ENCODE data around the gene OCSTAMP.

The OCSTAMP gene, protein sequence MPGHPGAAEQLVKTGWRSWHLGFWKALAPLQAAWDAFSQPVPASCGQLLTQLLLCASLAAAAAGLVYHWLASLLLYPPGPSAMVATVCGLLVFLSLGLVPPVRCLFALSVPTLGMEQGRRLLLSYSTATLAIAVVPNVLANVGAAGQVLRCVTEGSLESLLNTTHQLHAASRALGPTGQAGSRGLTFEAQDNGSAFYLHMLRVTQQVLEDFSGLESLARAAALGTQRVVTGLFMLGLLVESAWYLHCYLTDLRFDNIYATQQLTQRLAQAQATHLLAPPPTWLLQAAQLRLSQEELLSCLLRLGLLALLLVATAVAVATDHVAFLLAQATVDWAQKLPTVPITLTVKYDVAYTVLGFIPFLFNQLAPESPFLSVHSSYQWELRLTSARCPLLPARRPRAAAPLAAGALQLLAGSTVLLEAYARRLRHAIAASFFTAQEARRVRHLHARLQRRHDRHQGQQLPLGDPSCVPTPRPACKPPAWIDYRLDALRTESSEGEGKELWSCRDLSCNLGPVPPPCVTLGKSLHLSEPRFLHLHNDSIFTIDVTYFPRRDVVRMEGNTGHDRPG

DNA sequence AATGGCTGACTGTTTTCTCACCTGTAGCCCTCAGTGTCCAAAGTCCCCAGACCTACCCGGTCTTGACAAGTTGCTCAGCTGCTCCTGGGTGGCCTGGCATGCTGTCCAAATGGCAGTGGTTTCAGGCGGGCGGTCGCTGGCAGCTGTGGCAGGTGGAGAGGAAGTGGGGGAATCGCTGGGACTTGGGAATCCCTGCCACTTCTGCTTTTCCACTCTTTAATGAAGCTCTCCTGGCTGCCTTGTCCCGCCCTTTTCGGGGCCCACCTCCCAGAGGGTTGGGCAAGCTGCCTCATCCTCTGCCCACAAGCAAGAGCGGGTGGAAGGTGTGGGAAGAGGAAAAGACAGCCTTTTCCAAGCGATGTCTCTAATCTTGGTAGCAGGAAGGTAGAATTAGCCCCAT is at the start of gene OCSTAMP:
OCSTAMP (minus strand) TSS at position 194 of the 400 bp plus-strand sequence; CDS start at position 100, 94 bp downstream.
- Histone ChIP-seq H3K9ac (ENCODE audit: low read length) (peak within 1 kb of the TSS; percentile 3), H3K27me3 (ENCODE audit: control insufficient read depth, insufficient read depth, low read length) (no peaks in the 10 kb centered on the region), H3K27ac (ENCODE audit: low read depth, low read length) (peak within 1 kb of the TSS; percentile 72; the same call in 1 of the 2 replicates), H3K36me3 (ENCODE audit: control insufficient read depth, insufficient read depth, low read length) (no peaks in the 10 kb centered on the region), H3K9me3 (ENCODE audit: control insufficient read depth, insufficient read depth, low read depth, low read length) (no peaks in the 10 kb centered on the region), H3K4me3 (ENCODE audit: low read depth, low read length) (no peak within 1 kb of the TSS), H3K4me1 (ENCODE audit: control insufficient read depth, insufficient read depth, low read length) (peaks cover 40% of the 10 kb centered on the region)

DNA sequence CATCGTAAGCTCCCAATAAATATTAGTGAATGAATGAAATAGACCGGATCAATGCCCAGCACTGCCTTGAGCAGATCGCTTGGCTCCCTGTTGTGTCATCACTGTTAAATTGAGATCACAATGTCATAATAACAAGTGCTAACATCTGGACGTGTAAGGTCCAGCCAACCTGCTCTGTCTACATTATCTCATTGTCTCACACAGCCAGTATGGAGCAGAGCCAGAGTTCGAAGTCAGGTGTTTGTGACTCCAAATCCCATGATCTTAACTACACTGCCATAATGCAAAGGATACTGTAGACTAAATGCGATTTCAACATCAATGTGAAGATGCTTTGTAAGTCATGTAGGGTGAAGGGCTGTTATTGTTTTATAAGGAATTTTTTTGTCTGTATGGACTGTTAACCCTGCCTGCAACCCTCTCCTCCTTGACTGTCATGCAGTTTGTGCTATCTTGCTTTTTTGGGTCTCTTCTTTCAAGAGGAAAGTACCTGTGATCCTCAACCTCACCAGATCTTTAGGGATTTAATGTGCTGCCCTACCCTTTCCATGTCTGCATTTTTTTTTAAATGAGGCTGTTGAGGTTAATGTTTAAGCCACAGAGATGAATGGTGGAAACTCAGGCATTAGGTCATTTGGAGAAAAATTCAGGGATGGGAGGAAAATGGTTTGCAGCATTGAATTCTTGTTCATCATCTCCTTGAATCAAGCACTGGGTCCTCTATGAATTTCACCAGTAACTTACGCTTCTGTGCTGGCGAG is 49.0 kb upstream of the OCSTAMP start:
- no peak overlapping the region for H3K4me3 ChIP-seq (ENCODE audit: low read depth, low read length)
- no peaks in the 10 kb centered on the region for H3K9me3 ChIP-seq (ENCODE audit: control insufficient read depth, insufficient read depth, low read depth, low read length)
- peaks cover 17% of the 10 kb centered on the region for H3K4me1 ChIP-seq (ENCODE audit: control insufficient read depth, insufficient read depth, low read length)
- H3K9ac ChIP-seq (ENCODE audit: low read length) = no peak overlapping the region
- no peak overlapping the region for H3K27ac ChIP-seq (ENCODE audit: low read depth, low read length)
- H3K27me3 ChIP-seq (ENCODE audit: control insufficient read depth, insufficient read depth, low read length) = no peaks in the 10 kb centered on the region
- H3K36me3 ChIP-seq (ENCODE audit: control insufficient read depth, insufficient read depth, low read length) = no peaks in the 10 kb centered on the region

DNA sequence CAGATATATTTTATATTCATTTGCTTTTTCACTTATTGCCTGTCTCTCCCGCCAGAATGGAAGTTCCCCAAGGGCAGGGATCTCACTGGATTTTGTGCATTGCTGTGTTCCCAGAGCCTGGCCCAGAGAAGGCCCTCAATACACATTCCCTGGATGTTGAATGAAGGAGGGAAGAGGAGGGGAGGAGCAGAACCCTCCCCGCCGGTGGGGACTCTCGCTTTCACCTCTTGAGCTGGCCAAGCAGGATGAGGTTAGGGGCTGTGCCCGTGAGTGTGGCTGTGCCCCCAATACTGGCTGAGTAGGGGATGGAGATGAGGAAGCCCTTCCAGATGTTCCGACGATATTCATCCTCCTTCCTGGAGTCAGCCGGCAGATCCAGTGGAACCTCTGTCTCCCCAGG is 45.5 kb upstream of the OCSTAMP start:
- H3K9ac ChIP-seq (ENCODE audit: low read length) = no peak overlapping the region
- H3K9me3 ChIP-seq (ENCODE audit: control insufficient read depth, insufficient read depth, low read depth, low read length) = no peaks in the 10 kb centered on the region
- H3K4me1 ChIP-seq (ENCODE audit: control insufficient read depth, insufficient read depth, low read length) = peaks cover 19% of the 10 kb centered on the region
- no peaks in the 10 kb centered on the region for H3K27me3 ChIP-seq (ENCODE audit: control insufficient read depth, insufficient read depth, low read length)
- no peaks in the 10 kb centered on the region for H3K36me3 ChIP-seq (ENCODE audit: control insufficient read depth, insufficient read depth, low read length)
- H3K27ac ChIP-seq (ENCODE audit: low read depth, low read length) = no peak overlapping the region
- H3K4me3 ChIP-seq (ENCODE audit: low read depth, low read length) = no peak overlapping the region

DNA sequence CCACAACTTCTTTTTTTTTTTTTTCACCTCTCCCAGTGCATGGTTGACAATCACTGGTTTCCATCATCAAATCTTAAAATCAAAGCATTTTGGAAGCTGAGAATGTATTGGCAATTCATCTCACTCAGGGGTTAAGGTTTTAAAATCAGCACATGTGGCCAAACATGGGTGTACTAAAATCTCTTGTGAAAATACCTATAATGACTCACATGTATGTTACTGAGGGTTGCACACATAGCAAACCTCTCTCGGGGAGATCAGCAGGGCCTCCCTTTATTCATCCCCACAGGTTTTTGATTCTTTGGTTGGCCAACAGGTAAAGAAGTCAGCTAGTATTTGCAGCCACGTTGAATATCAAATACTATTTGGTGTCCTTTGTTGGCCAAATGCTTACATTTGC is 44.3 kb upstream of the OCSTAMP start:
- Histone ChIP-seq H3K4me3 (ENCODE audit: low read depth, low read length) (no peak overlapping the region), H3K27me3 (ENCODE audit: control insufficient read depth, insufficient read depth, low read length) (no peaks in the 10 kb centered on the region), H3K9me3 (ENCODE audit: control insufficient read depth, insufficient read depth, low read depth, low read length) (0 out of 2 replicates have a peak, but pooled peaks cover under 1% of the 10 kb centered on the region), H3K36me3 (ENCODE audit: control insufficient read depth, insufficient read depth, low read length) (no peaks in the 10 kb centered on the region), H3K9ac (ENCODE audit: low read length) (no peak overlapping the region), H3K4me1 (ENCODE audit: control insufficient read depth, insufficient read depth, low read length) (peaks cover 19% of the 10 kb centered on the region), H3K27ac (ENCODE audit: low read depth, low read length) (no peak overlapping the region)

DNA sequence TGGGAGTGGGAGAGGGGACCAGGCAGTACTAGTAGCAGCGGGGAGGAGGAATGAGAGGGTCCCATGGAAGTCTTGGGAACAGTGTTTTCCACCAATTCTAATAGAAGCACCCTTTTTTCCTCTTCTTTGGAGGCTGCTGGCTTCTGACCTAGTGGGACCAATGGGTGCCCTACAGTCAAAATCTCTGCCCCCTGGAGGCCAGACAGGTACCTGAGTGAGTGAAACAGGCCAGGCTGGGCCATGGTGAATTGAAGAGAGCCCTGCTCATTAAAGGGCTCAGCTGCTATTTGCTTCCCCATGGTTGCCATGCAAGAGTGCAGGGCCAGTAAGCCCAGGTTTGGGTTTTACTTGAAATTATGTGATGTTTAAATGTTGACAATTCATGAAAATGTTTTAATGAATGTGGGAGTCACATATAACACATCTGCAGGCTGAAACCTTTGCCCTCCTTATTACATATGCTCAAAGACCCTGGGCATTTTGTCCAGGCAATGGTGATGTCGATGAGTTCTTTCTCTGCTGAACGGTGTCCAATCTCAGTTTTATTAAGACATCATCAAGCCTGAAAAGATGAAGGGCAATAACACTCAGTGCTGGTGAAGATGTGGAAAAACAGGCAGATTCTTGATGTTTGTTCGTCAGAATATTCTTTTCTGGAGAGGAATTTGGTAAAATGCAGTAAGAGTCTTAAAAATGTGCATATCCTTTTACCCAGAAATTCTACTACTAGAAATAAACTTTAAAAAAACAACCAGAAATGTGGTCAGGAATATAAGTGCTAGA is 42.3 kb upstream of the OCSTAMP start:
- Histone ChIP-seq H3K4me1 (ENCODE audit: control insufficient read depth, insufficient read depth, low read length) (peaks cover 19% of the 10 kb centered on the region), H3K9me3 (ENCODE audit: control insufficient read depth, insufficient read depth, low read depth, low read length) (peaks cover 4% of the 10 kb centered on the region; the same call in 1 of the 2 replicates), H3K36me3 (ENCODE audit: control insufficient read depth, insufficient read depth, low read length) (no peaks in the 10 kb centered on the region), H3K27ac (ENCODE audit: low read depth, low read length) (no peak overlapping the region), H3K9ac (ENCODE audit: low read length) (no peak overlapping the region), H3K27me3 (ENCODE audit: control insufficient read depth, insufficient read depth, low read length) (no peaks in the 10 kb centered on the region), H3K4me3 (ENCODE audit: low read depth, low read length) (no peak overlapping the region)

DNA sequence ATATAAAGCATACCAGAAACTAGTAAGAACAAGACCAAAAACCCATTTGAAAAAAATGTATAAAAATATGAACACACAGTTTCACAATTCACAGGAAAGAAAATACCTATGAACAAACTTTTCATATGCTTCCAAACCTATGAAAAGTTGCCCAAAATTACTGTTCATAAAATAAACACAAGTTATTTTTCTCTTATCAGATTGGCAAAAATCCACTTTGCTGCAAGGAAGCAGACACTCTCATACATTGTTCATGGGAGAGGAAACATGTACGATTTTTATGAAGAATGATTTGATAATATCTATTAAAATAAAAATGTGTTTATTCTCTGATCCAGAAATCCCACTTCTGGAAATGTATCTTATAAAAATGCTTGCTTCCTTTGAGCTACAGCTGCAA is 40.0 kb upstream of the OCSTAMP start:
- Histone ChIP-seq H3K36me3 (ENCODE audit: control insufficient read depth, insufficient read depth, low read length) (no peaks in the 10 kb centered on the region), H3K4me1 (ENCODE audit: control insufficient read depth, insufficient read depth, low read length) (peaks cover 12% of the 10 kb centered on the region)

DNA sequence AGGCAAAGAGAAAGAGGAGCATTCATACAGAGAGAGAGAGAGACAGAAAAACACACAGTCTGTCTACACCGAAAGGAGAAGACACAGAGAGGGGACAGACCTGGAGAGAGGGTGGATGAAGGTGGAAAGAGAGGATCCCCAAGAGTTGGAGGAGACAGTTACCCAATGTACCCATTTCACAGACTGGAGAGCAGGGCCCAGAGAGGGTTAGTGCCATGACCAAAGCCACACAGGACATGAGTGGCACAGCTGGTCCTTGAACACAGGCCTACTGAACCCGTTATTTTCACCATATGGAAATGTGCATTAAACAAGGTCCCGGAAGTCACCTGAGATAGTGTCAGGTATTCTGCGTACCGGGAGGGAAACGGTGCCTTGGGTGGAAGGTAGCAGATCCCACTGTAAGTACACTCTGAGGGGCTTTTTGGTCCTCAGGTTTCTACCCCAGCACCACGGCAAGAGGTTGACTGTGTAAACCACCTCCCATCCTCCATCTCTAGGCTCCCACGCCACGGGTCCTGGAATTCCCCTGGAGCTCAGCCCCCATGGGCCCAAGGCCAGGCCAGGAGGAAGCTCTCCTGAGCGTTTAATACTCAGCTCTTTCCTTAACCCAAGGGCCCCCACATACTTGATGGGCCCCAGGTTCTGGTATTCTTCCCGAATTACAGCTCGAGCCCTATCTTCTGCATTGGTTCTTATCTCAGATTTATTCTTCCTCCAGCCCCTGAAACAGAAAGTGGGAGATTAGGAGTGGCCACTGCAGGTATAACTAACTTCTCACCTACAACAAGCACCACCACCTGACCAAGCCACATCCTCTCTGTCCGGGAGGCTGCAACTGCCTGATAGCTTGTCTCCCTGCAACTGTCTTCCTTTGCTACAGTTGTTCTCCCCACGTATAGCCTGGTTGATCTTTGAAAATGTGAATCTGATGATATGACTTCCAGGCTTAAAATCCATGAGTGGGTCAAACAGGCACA is 38.4 kb upstream of the OCSTAMP start:
- H3K4me3 ChIP-seq (ENCODE audit: low read depth, low read length) = no peak overlapping the region
- H3K27ac ChIP-seq (ENCODE audit: low read depth, low read length) = no peak overlapping the region
- H3K36me3 ChIP-seq (ENCODE audit: control insufficient read depth, insufficient read depth, low read length) = no peaks in the 10 kb centered on the region
- no peaks in the 10 kb centered on the region for H3K27me3 ChIP-seq (ENCODE audit: control insufficient read depth, insufficient read depth, low read length)
- peaks cover 4% of the 10 kb centered on the region; the same call in 1 of the 2 replicates for H3K9me3 ChIP-seq (ENCODE audit: control insufficient read depth, insufficient read depth, low read depth, low read length)
- no peak overlapping the region for H3K9ac ChIP-seq (ENCODE audit: low read length)
- H3K4me1 ChIP-seq (ENCODE audit: control insufficient read depth, insufficient read depth, low read length) = peaks cover 11% of the 10 kb centered on the region

More for the DNA sequence above, 40.0 kb upstream of the OCSTAMP start:
- Histone ChIP-seq H3K9me3 (ENCODE audit: control insufficient read depth, insufficient read depth, low read depth, low read length) (peaks cover 4% of the 10 kb centered on the region; the same call in 1 of the 2 replicates), H3K9ac (ENCODE audit: low read length) (no peak overlapping the region), H3K4me3 (ENCODE audit: low read depth, low read length) (no peak overlapping the region), H3K27ac (ENCODE audit: low read depth, low read length) (no peak overlapping the region), H3K27me3 (ENCODE audit: control insufficient read depth, insufficient read depth, low read length) (no peaks in the 10 kb centered on the region)

DNA sequence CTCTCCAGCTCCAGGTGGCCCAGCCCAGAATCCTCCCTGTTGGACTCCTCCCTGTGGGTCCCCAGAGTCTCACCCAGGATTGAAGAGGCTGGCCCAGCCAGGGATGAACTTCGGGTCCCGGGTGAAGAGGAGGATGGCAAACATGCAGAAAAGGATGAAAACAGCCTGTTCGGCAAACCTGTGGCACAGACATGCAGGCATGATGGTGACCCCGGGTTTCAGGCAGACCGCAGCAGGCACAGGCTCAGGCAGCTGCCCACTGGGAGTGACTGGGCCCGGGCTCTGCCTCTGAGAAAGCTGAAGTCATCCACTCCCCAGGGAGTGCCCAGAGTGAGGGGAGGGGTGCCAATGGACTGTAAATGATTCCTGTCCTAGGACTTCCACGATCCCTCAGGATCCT is 37.5 kb upstream of the OCSTAMP start:
- H3K36me3 ChIP-seq (ENCODE audit: control insufficient read depth, insufficient read depth, low read length) = no peaks in the 10 kb centered on the region
- H3K9me3 ChIP-seq (ENCODE audit: control insufficient read depth, insufficient read depth, low read depth, low read length) = peaks cover 4% of the 10 kb centered on the region; the same call in 1 of the 2 replicates
- H3K27me3 ChIP-seq (ENCODE audit: control insufficient read depth, insufficient read depth, low read length) = no peaks in the 10 kb centered on the region
- no peak overlapping the region for H3K4me3 ChIP-seq (ENCODE audit: low read depth, low read length)
- no peak overlapping the region for H3K9ac ChIP-seq (ENCODE audit: low read length)
- no peak overlapping the region for H3K27ac ChIP-seq (ENCODE audit: low read depth, low read length)
- H3K4me1 ChIP-seq (ENCODE audit: control insufficient read depth, insufficient read depth, low read length) = peaks cover 17% of the 10 kb centered on the region

DNA sequence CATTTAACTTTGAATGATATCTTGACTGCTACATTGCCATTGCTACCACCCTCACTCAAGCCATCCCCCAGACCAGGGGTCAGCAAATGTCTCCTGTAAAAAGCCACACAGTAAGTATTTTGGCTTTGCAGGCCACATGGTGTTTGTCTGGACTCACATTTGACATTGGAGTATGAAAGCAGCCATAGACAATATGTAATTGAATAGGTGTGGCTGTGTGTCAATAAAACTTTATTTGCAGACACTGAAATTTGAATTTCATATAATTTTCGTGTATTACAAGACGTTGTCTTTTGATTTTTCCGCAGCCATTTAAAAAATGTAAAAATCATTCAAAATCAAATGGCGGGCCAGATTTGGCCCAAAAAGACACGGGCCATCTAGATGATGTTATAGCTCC is 36.3 kb upstream of the OCSTAMP start:
- Histone ChIP-seq H3K9ac (ENCODE audit: low read length) (no peak overlapping the region), H3K4me1 (ENCODE audit: control insufficient read depth, insufficient read depth, low read length) (peaks cover 23% of the 10 kb centered on the region), H3K36me3 (ENCODE audit: control insufficient read depth, insufficient read depth, low read length) (no peaks in the 10 kb centered on the region), H3K27ac (ENCODE audit: low read depth, low read length) (no peak overlapping the region), H3K9me3 (ENCODE audit: control insufficient read depth, insufficient read depth, low read depth, low read length) (peaks cover 4% of the 10 kb centered on the region; the same call in 1 of the 2 replicates), H3K27me3 (ENCODE audit: control insufficient read depth, insufficient read depth, low read length) (no peaks in the 10 kb centered on the region), H3K4me3 (ENCODE audit: low read depth, low read length) (no peak overlapping the region)

DNA sequence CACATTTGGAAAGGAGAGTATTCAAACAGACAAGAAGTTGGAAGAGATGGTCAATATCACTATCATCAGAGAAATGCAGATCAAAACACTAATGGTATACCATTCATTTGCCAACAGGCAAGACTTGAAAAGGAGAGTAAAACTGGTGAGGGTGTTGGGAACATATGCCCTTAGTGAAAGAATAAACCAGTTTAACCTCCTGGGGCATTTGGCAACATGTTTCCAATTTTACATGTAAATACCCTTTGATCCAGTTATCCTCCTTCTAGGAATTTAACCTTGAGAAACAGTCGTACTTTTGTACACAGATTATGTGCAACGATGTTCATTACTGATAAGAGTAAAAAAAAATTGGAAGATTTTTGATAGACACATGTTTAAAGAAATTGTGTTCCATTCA is 34.1 kb upstream of the OCSTAMP start:
- H3K9me3 ChIP-seq (ENCODE audit: control insufficient read depth, insufficient read depth, low read depth, low read length) = peaks cover 5% of the 10 kb centered on the region
- H3K27me3 ChIP-seq (ENCODE audit: control insufficient read depth, insufficient read depth, low read length) = no peaks in the 10 kb centered on the region
- peaks cover 23% of the 10 kb centered on the region for H3K4me1 ChIP-seq (ENCODE audit: control insufficient read depth, insufficient read depth, low read length)
- no peak overlapping the region for H3K9ac ChIP-seq (ENCODE audit: low read length)
- no peak overlapping the region for H3K27ac ChIP-seq (ENCODE audit: low read depth, low read length)
- no peak overlapping the region for H3K4me3 ChIP-seq (ENCODE audit: low read depth, low read length)
- H3K36me3 ChIP-seq (ENCODE audit: control insufficient read depth, insufficient read depth, low read length) = no peaks in the 10 kb centered on the region

Data from HUES6 (cell line).